K562 (cell line): ENCODE measurements around the gene CDK4. TPM values are rescaled to one million over a fixed set of nuclear protein-coding genes. Genes with fewer than 3 reads are reported as not detected.
"Not testable (repeated sequence)": the region's sequence is repeated elsewhere in the genome, so short reads cannot be mapped to it uniquely, and the experiment has no call there.

ENCODE experiments used
- ATAC-seq: fragments of 200-7000 bp; cut with Tn5 transposase; 3 replicates; pipeline ENCODE4 v1.9.1; 2020; ENCODE audit warnings: moderate library complexity
- BruUV-seq: library from RNA; stranded (reverse); fragments of 400-500 nt; replicated peaks from 2 replicates; lab custom pipeline; 2021; lab: Mats Ljungman, UMichigan
- CTCF ChIA-PET: fragments of 300-600 bp; formaldehyde crosslinking; extraction: SDS; loops from one replicate; lab custom pipeline; 2021; ENCODE audit warnings: low intra/inter-chr PET ratio; lab: Yijun Ruan, JAX
- POLR2A ChIA-PET: fragments of 300-600, 350-650 bp; sonication (Branson Sonifier 250); formaldehyde crosslinking; extraction: SDS; loops from one replicate; lab custom pipeline; 2021; ENCODE audit warnings: antibody characterized with exemption, inconsistent platforms; lab: Yijun Ruan, JAX
- DNase-seq, 4 experiments: peaks; one replicate each; pipeline versions ENCODE4 v3.0.0 to v3.0.0-alpha.2; 2011 to 2018; ENCODE audit warnings: low spot score in 3 of 4, mixed read lengths in 3 of 4; ENCODE audit errors: extremely low read depth in 1 of 4
- FAIRE-seq: peaks from 2 replicates; lab custom pipeline; 2011; peaks lifted over from hg19 to GRCh38; lab: Jason Lieb, UNC
- H2AFZ ChIP-seq: 2 replicates; pipeline ENCODE4 v1.6.0; 2011; ENCODE audit warnings: low read depth, low read length, control low read depth, inconsistent platforms
- H3K27ac ChIP-seq: fragments of 200-600 bp; 3 replicates; pipeline ENCODE4 v1.8.0; 2011; ENCODE audit warnings: low read depth, mild to moderate bottlenecking, control low read depth, inconsistent platforms, low read length, moderate library complexity, mixed read lengths; ENCODE audit errors: extremely low read depth
- H3K27me3 ChIP-seq, 2 experiments: fragments of 300-600 bp in 1 of 2; 2 replicates in 1 of 2; 3 replicates in 1 of 2; pipeline versions ENCODE4 v1.6.0 to v1.8.0; 2011; ENCODE audit warnings: inconsistent platforms in 2 of 2, low read length in 2 of 2, mild to moderate bottlenecking in 1 of 2, mixed read lengths in 1 of 2, moderate library complexity in 1 of 2; ENCODE audit not compliant: control insufficient read depth in 2 of 2, insufficient read depth in 2 of 2
- H3K36me3 ChIP-seq: fragments of 300-600 bp; 3 replicates; pipeline ENCODE4 v1.8.0; 2011; ENCODE audit warnings: mild to moderate bottlenecking, low read length, inconsistent platforms; ENCODE audit not compliant: control insufficient read depth, insufficient read depth
- H3K4me1 ChIP-seq, 2 experiments: fragments of 200-600 bp in 1 of 2; replicated peaks in 1 of 2; 2 replicates in 1 of 2; 3 replicates in 1 of 2; pipeline versions ENCODE4 v1.5.1 to v1.8.0; 2011; ENCODE audit warnings: inconsistent platforms in 2 of 2, low read length in 2 of 2, mild to moderate bottlenecking in 1 of 2, mixed read lengths in 1 of 2, moderate library complexity in 1 of 2; ENCODE audit not compliant: control insufficient read depth in 2 of 2, insufficient read depth in 2 of 2
- H3K4me2 ChIP-seq: 2 replicates; pipeline ENCODE4 v1.6.1; 2011; ENCODE audit warnings: low read length, control low read depth, inconsistent platforms, mixed read lengths; ENCODE audit not compliant: insufficient read depth
- H3K4me3 ChIP-seq: fragments of 200-600 bp; sonication (generic), shearing (Covaris generic); 2 replicates; pipeline ENCODE4 v1.5.1; 2016; ENCODE audit warnings: control low read depth, inconsistent platforms
- H3K79me2 ChIP-seq: fragments of 200-600 bp; 3 replicates; pipeline ENCODE4 v1.8.0; 2011; ENCODE audit warnings: low read length, inconsistent platforms; ENCODE audit not compliant: control insufficient read depth, insufficient read depth
- H3K9ac ChIP-seq, 2 experiments: 2 replicates each; pipeline versions ENCODE4 v1.6.0 to v1.6.1; 2011; ENCODE audit warnings: low read depth in 2 of 2, low read length in 2 of 2, control low read depth in 1 of 2, inconsistent platforms in 1 of 2, mild to moderate bottlenecking in 1 of 2, mixed read lengths in 1 of 2; ENCODE audit not compliant: insufficient read depth in 1 of 2
- H3K9me1 ChIP-seq: one replicate; pipeline ENCODE4 v1.6.0; 2011; ENCODE audit warnings: inconsistent platforms, mild to moderate bottlenecking, low read length, moderate library complexity; ENCODE audit not compliant: control insufficient read depth, insufficient read depth
- H3K9me3 ChIP-seq: replicated peaks from 2 replicates; pipeline ENCODE4 v1.5.1; 2011; ENCODE audit warnings: low read depth, low read length, inconsistent platforms; ENCODE audit not compliant: control insufficient read depth, insufficient read depth
- H4K20me1 ChIP-seq: replicated peaks from 2 replicates; pipeline ENCODE4 v1.6.1; 2011; ENCODE audit warnings: low read length, inconsistent platforms, mixed read lengths; ENCODE audit not compliant: control insufficient read depth, insufficient read depth
- ARID2 ChIP-seq: fragments of 450-650 bp; IDR thresholded peaks from 2 replicates; pipeline ENCODE4 v1.6.1; 2017; ENCODE audit warnings: antibody characterized with exemption, mild to moderate bottlenecking
- BMI1 ChIP-seq: fragments of 150-350 bp; IDR thresholded peaks from 2 replicates; pipeline ENCODE4 v1.6.1; 2014; ENCODE audit warnings: low read length
- CHD1 ChIP-seq: fragments of 200-600 bp; sonication (generic); IDR thresholded peaks from one replicate; pipeline ENCODE4 v1.6.1; 2012; ENCODE audit warnings: mild to moderate bottlenecking, moderate library complexity, low read length, inconsistent platforms
- ETV5 ChIP-seq: sonication (generic); formaldehyde crosslinking; IDR thresholded peaks from 2 replicates; pipeline ENCODE4 v1.4.0; 2020; ENCODE audit warnings: low read depth, mild to moderate bottlenecking, missing genetic modification reagents
- FOXA3 ChIP-seq, 2 experiments: fragments of 450-650 bp in 1 of 2; sonication (generic) in 1 of 2; formaldehyde crosslinking; IDR thresholded peaks in 1 of 2; conservative IDR thresholded peaks in 1 of 2; 2 replicates each; pipeline versions ENCODE4 v1.4.0 to v1.8.0; 2020 to 2022; ENCODE audit warnings: mild to moderate bottlenecking in 2 of 2, missing genetic modification reagents in 1 of 2
- MCM3 ChIP-seq: fragments of 450-650 bp; IDR thresholded peaks from 2 replicates; pipeline ENCODE4 v1.6.1; 2016
- POU5F1 ChIP-seq: fragments of 150-350 bp; IDR thresholded peaks from 2 replicates; pipeline ENCODE4 v1.6.1; 2014; ENCODE audit warnings: borderline replicate concordance, low read length, low read depth, mild to moderate bottlenecking; ENCODE audit not compliant: partially characterized antibody
- SMAD4 ChIP-seq: fragments of 250-450 bp; sonication (Bioruptor Pico); conservative IDR thresholded peaks from 2 replicates; pipeline ENCODE4 v1.8.0; 2021; ENCODE audit warnings: inconsistent platforms, mild to moderate bottlenecking, moderate library complexity
- TARDBP ChIP-seq: fragments of 450-650 bp; IDR thresholded peaks from 2 replicates; pipeline ENCODE4 v1.6.1; 2016
- ZNF184 ChIP-seq: sonication (generic); formaldehyde crosslinking; IDR thresholded peaks from 2 replicates; pipeline ENCODE4 v1.5.0; 2020; ENCODE audit warnings: missing genetic modification reagents
- ZNF785 ChIP-seq: fragments of 250-450 bp; sonication (Bioruptor Pico); IDR thresholded peaks from 2 replicates; pipeline ENCODE4 v1.4.0; 2020; ENCODE audit warnings: mild to moderate bottlenecking
- WGBS: fragments of 100-300 bp; shearing (Covaris generic); methylation state at CpG from one replicate; pipeline ENCODE4 v1.1.6; 2016; ENCODE audit warnings: low coverage, mixed read lengths; ENCODE audit not compliant: insufficient coverage; ENCODE audit errors: missing lambda C conversion rate; 5-methylcytosine and 5-hydroxymethylcytosine counted together
- in situ Hi-C: fragments of 300-500 bp; cut with MboI; formaldehyde crosslinking; loops from 4 replicates; pipeline ENCODE4 v1.15.0; 2018; ENCODE audit warnings: inconsistent platforms, mixed read lengths
- intact Hi-C: fragments of 100-400 bp; cut with micrococcal nuclease; formaldehyde crosslinking; loops from 2 replicates; pipeline ENCODE4 v1.14.2; 2022
- polyA plus RNA-seq, 8 experiments: library from polyadenylated mRNA; depleted of rRNA in 4 of 8; stranded (reverse) in 5 of 8; unstranded in 3 of 8; fragments of >200 nt; fragmentation: Nextera tagmentation in 2 of 8; fragmentation: Illumina TruSeq in 1 of 8; extraction: Ambion mirVana in 2 of 8; extraction: Trizol in 1 of 8; gene quantifications; 2 replicates each; pipeline versions ENCODE4 v1.2.1 to v1.2.3, GENCODE V29; 2011 to 2014; ENCODE audit warnings: inconsistent platforms in 1 of 8, missing spikeins in 1 of 8
- total RNA-seq, 7 experiments: library from RNA; depleted of rRNA in 6 of 7; stranded (reverse); fragments of >200 nt in 6 of 7; fragmentation: Illumina TruSeq in 2 of 7; extraction: Trizol in 2 of 7; gene quantifications; 2 replicates each; pipeline versions ENCODE4 v1.2.1 to v1.2.3, GENCODE V29; 2011 to 2021; ENCODE audit warnings: low replicate concordance in 1 of 7
- TF ChIP-seq, protein P1 (sequence below): fragments of 450-650 bp; IDR thresholded peaks from 2 replicates; pipeline ENCODE4 v1.7.0; 2016; ENCODE audit warnings: borderline replicate concordance

Gene CDK4
- total and polyA plus RNA-seq, 9 of the 15 experiments (the other 6 are each of a cell fraction or from before 2014, with no cell fraction given): 37.8 to 436 (median 238) TPM

DNA sequence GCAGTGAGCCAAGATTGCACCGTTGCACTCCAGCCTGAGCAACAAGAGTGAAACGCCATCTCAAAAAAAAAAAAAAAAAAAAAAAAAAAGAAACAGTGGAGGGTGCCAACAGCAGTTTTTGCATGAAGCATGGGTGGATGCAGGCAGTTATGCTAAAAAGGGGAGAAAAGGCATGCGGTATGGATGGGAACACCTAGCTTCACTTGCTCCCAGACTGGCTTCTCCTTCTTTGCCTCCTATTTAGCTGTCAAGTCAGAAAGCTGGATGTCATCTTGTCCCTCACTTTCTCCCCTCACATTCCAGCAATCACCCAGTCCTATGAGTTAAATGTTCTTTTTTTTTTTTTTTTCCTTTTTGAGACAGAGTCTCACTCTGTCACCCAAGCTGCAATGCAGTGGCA is 22.9 kb upstream of the CDK4 start:
- DNase-seq (no peak), FAIRE-seq (no peak), ATAC-seq (no peak)
- BruUV-seq: no TSS peak
- 100% methylated on average over 1 of the region's 3 CpGs for WGBS
- intact Hi-C loops (no loop called here), in situ Hi-C loops (no loop called here)
- Histone ChIP-seq H3K4me3 (no peak overlapping the region), H3K9me3 (no peaks in the 10 kb centered on the region), H3K9me1 (no peaks in the 10 kb centered on the region), H3K4me2 (no peak overlapping the region), H3K4me1 (peaks cover 15 to 27% of the 10 kb centered on the region in 2 experiments), H3K9ac (no peak overlapping the region), H3K27ac (no peak overlapping the region), H4K20me1 (no peaks in the 10 kb centered on the region), H3K79me2 (peaks cover 27% of the 10 kb centered on the region), H2AFZ (no peak overlapping the region), H3K36me3 (peaks cover 23% of the 10 kb centered on the region), H3K27me3 (no peaks in the 10 kb centered on the region)
- POLR2A ChIA-PET: no interaction called here
- CTCF ChIA-PET: no interaction called here
- TF ChIP-seq ARID2: no peak
- TF ChIP-seq FOXA3 (CRISPR knock-in tag; conservative IDR thresholded peaks at IDR 0.05 in 1 of 2, IDR thresholded peaks at IDR 0.05 in 1 of 2): no peak
- no peak for TF ChIP-seq ETV5 (CRISPR knock-in tag)
- TF ChIP-seq POU5F1: no peak
- no peak for TF ChIP-seq BMI1
- TF ChIP-seq CHD1: no peak
- no peak for TF ChIP-seq ZNF785 (CRISPR knock-in tag)
- TF ChIP-seq MCM3: no peak
- no peak for TF ChIP-seq TARDBP
- no peak for TF ChIP-seq ZNF184
- TF ChIP-seq SMAD4: no peak
- TF ChIP-seq, protein P1, sequence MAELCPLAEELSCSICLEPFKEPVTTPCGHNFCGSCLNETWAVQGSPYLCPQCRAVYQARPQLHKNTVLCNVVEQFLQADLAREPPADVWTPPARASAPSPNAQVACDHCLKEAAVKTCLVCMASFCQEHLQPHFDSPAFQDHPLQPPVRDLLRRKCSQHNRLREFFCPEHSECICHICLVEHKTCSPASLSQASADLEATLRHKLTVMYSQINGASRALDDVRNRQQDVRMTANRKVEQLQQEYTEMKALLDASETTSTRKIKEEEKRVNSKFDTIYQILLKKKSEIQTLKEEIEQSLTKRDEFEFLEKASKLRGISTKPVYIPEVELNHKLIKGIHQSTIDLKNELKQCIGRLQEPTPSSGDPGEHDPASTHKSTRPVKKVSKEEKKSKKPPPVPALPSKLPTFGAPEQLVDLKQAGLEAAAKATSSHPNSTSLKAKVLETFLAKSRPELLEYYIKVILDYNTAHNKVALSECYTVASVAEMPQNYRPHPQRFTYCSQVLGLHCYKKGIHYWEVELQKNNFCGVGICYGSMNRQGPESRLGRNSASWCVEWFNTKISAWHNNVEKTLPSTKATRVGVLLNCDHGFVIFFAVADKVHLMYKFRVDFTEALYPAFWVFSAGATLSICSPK: no peak

- H3K9me3 ChIP-seq, in situ Hi-C loops, ATAC-seq, BruUV-seq, H3K9ac ChIP-seq, H3K27me3 ChIP-seq, FAIRE-seq, H3K9me1 ChIP-seq, H3K4me3 ChIP-seq, intact Hi-C loops, H4K20me1 ChIP-seq, CTCF ChIA-PET, H2AFZ ChIP-seq, H3K4me2 ChIP-seq, H3K27ac ChIP-seq, DNase-seq: not testable (repeated sequence)
- Histone ChIP-seq H3K36me3 (peaks cover 26% of the 10 kb centered on the region), H3K79me2 (peaks cover 27% of the 10 kb centered on the region), H3K4me1 (peaks cover 15 to 27% of the 10 kb centered on the region in 2 experiments)
- POLR2A ChIA-PET: interaction anchor here (0.6 kb wide), 1 partner anchor 191 kb away, joined by 3 read pairs; no protein-coding TSS in a partner anchor
- 92% methylated on average over 9 of the region's 11 CpGs for WGBS
Measured at GRCh38 chr12:57774634-57775033, 22.5 kb upstream of the CDK4 start.
